ENCODE measurements around the gene LYSET. TPM values are rescaled to one million over a fixed set of nuclear protein-coding genes. Genes with fewer than 3 reads are reported as not detected.
"Not testable (repeated sequence)": the region's sequence is repeated elsewhere in the genome, so short reads cannot be mapped to it uniquely, and the experiment has no call there.

LYSET gene, protein sequence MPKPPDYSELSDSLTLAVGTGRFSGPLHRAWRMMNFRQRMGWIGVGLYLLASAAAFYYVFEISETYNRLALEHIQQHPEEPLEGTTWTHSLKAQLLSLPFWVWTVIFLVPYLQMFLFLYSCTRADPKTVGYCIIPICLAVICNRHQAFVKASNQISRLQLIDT
- 1 to 10 TPM; 7.4 to 8.3 TPM for total RNA-seq

DNA sequence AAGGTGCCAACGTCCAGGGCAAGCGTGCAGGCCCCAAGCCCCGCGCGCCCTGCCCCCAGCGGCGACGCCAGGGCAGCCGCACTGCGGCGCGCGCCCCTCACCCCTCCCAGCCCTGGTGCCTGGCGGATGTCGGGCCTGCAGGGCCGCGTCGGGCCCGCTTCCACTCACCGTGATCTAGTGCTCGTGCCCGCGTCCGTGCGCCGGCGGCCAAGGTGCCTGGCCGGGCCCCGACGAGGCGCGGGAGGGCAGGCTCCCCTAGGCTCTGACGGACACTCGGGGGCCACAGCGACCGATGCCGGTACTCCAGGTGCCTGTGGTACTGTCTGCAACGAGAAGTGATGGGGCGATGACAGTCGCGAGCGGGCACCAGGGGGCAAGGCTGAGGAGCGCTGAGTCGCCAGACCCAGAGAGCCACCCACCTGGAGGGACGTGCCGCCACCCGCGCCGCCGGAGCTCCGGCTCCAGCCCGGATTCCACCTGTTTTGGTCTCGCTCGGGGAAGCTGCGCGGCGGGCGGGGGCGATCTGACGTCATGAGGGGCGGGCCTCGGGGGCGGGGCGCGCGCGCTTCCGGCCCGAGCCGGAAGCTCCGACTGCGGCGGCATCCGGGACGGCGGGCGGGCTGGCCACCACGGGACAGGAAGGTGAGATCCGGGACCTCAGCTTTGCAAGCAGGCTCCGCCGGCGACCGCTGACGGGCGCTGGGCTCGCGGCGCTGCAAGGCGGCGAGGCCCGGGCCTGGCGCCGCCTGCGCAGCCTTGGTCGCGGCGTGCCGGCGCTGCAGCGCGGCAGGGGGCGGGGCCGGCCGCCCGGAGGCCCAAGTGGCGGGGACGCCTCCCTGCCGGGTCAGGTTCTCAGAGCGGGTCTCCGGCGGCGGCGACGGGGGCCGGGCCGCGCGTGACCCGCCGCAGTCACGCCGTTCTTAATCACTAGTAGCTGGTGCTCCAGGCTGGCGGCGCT, at the start of gene LYSET, which contains the start of gene MOAP1:
TSS of gene LYSET (plus strand) at position 927 of the 958 bp plus-strand sequence. CDS start 89 bp downstream, outside the sequence.
TSS of gene MOAP1 (minus strand) at position 507 of the 958 bp plus-strand sequence. CDS start 655 bp downstream, outside the sequence.
- Mint-ChIP-seq H3K4me1 (peaks cover 36% of the 10 kb centered on the region), H3K27me3 (no peaks in the 10 kb centered on the region), H3K27ac (peak within 1 kb of the TSS; percentile 80), H3K36me3 (ENCODE audit: low read depth) (peaks cover 25% of the 10 kb centered on the region), H3K9me3 (no peaks in the 10 kb centered on the region), H3K4me3 (peak within 1 kb of the TSS; percentile 94)
- POLR2A ChIA-PET = interaction anchor here (0.7 to 8.4 kb wide), 18 partner anchors 8 to 896 kb away, joined by 3 to 136 read pairs (median 4); partner anchors contain the start of genes DDX24, GOLGA5, GON7 and IFI27L1
- CTCF ChIA-PET = interaction anchor here (0.5 to 4.1 kb wide), 13 partner anchors 9 to 429 kb away, joined by 3 to 47 read pairs (median 4); partner anchors contain the start of genes GON7, ITPK1 and UBR7
- peak; percentile 94 for DNase-seq

DNA sequence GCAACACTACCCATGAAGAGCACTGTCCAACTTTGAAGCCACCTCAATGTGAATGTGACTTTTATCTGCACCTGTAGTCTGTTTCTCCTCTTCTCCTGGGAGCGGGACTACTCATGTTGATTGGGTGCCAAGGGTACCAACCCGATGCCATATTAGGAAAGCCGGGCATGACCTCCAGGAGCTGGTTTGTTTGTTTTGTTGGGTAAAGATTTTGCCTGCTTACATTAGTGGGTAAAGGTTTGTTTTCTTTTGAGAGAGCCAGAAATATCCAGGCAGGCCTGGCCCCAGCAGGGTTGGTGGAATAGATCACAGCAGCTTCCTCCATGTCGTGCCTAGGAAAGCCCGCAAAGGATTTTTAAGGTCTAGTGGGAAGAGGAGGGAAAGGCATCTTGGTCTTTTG, 49.7 kb upstream of the LYSET start:
- no peak overlapping the region for H3K4me3 Mint-ChIP-seq
- no peaks in the 10 kb centered on the region for H3K36me3 Mint-ChIP-seq (ENCODE audit: low read depth)
- POLR2A ChIA-PET = no interaction called here
- H3K9me3 Mint-ChIP-seq = no peaks in the 10 kb centered on the region
- H3K27ac Mint-ChIP-seq = no peak overlapping the region
- no peak for DNase-seq
- H3K4me1 Mint-ChIP-seq = peaks cover 4% of the 10 kb centered on the region
- CTCF ChIA-PET = interaction anchor here (2.1 kb wide), 1 partner anchor 22 kb away, joined by 8 read pairs; no protein-coding TSS in a partner anchor
- peaks cover 2% of the 10 kb centered on the region for H3K27me3 Mint-ChIP-seq

GRCh38 chr14:93136009-93136408, 49.1 kb upstream of the LYSET start:
- CTCF ChIA-PET = interaction anchor here (2.1 kb wide), 1 partner anchor 23 kb away, joined by 8 read pairs; no protein-coding TSS in a partner anchor
- Mint-ChIP-seq H3K9me3 (no peaks in the 10 kb centered on the region), H3K4me3 (no peak overlapping the region), H3K36me3 (ENCODE audit: low read depth) (no peaks in the 10 kb centered on the region), H3K27me3 (peaks cover 2% of the 10 kb centered on the region), H3K27ac (no peak overlapping the region), H3K4me1 (peaks cover 4% of the 10 kb centered on the region)
- no peak for DNase-seq
- POLR2A ChIA-PET = interaction anchor here (0.6 kb wide), 1 partner anchor 9 kb away, joined by 5 read pairs; no protein-coding TSS in a partner anchor

DNA sequence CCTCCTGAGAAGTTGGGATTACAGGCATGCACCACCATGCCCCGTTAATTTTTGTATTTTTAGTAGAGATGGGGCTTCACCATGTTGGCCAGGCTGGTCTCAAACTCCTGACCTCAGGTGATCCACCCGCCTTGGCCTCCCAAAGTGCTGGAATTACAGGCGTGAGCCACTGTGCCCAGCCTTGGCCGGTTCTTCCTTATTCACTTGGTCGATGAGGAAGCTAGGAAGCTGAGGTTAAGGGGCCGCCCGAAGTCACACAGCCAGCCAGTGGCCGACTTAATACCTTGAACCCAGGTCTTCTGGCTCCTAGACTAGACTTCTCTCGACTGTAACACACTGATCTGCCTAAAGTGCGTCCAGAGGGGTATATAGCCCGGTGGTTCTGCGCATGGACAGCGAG, 48.6 kb upstream of the LYSET start:
- H3K4me3 Mint-ChIP-seq; POLR2A ChIA-PET; H3K27me3 Mint-ChIP-seq; H3K27ac Mint-ChIP-seq; H3K36me3 Mint-ChIP-seq (ENCODE audit: low read depth); H3K4me1 Mint-ChIP-seq; DNase-seq; H3K9me3 Mint-ChIP-seq: not testable (repeated sequence)
- CTCF ChIA-PET = interaction anchor here (3.5 kb wide), 1 partner anchor 23 kb away, joined by 42 read pairs; no protein-coding TSS in a partner anchor

DNA sequence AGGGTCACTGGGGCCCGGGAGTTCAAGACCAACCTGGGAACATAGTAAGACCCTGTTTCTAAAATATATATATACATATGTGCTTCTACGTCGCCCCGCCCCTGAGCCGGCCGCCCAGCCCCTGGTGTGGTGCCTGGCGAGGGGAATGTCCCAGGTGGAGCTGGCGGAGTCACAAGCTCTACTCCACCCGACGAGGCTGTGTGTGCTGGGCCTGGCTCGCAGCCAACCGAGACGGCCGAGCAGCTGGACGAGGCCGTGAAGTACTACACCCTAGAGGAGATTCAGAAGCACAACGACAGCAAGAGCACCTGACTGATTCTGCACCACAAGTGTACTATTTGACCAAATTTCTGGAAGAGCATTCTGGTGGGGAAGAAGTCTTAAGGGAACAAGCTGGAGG, 47.3 kb upstream of the LYSET start:
- CTCF ChIA-PET = interaction anchor here (1.3 to 3.5 kb wide), 3 partner anchors 24 to 186 kb away, joined by 4 to 42 read pairs (median 10); no protein-coding TSS in a partner anchor
- peaks cover 4% of the 10 kb centered on the region for H3K4me1 Mint-ChIP-seq

GRCh38 chr14:93142854-93143652, 42.1 kb upstream of the LYSET start:
- Mint-ChIP-seq H3K9me3 (no peaks in the 10 kb centered on the region), H3K36me3 (ENCODE audit: low read depth) (no peaks in the 10 kb centered on the region), H3K27ac (no peak overlapping the region), H3K4me1 (peaks cover 11% of the 10 kb centered on the region), H3K4me3 (no peak overlapping the region), H3K27me3 (peaks cover 2% of the 10 kb centered on the region)
- DNase-seq = no peak
- ChIA-PET CTCF (interaction anchor here (0.8 kb wide), 1 partner anchor 30 kb away, joined by 3 read pairs; no protein-coding TSS in a partner anchor), POLR2A (no interaction called here)

More for the DNA sequence above, 47.3 kb upstream of the LYSET start:
- POLR2A ChIA-PET = no interaction called here
- DNase-seq = no peak
- no peaks in the 10 kb centered on the region for H3K36me3 Mint-ChIP-seq (ENCODE audit: low read depth)
- H3K4me3 Mint-ChIP-seq = no peak overlapping the region
- peaks cover 2% of the 10 kb centered on the region for H3K27me3 Mint-ChIP-seq
- H3K27ac Mint-ChIP-seq = no peak overlapping the region
- H3K9me3 Mint-ChIP-seq = no peaks in the 10 kb centered on the region

- DNase-seq = no peak
- Mint-ChIP-seq H3K9me3 (no peaks in the 10 kb centered on the region), H3K27me3 (no peaks in the 10 kb centered on the region), H3K27ac (peak overlapping the region; percentile 55), H3K4me3 (no peak overlapping the region), H3K36me3 (ENCODE audit: low read depth) (no peaks in the 10 kb centered on the region), H3K4me1 (peaks cover 19% of the 10 kb centered on the region)
- ChIA-PET CTCF (interaction anchor here (0.9 to 2.1 kb wide), 3 partner anchors 14 to 199 kb away, joined by 4 to 10 read pairs (median 7); no protein-coding TSS in a partner anchor), POLR2A (no interaction called here)
These were observed 39.0 kb upstream of the LYSET start for GRCh38 chr14:93146119-93146518.

DNA sequence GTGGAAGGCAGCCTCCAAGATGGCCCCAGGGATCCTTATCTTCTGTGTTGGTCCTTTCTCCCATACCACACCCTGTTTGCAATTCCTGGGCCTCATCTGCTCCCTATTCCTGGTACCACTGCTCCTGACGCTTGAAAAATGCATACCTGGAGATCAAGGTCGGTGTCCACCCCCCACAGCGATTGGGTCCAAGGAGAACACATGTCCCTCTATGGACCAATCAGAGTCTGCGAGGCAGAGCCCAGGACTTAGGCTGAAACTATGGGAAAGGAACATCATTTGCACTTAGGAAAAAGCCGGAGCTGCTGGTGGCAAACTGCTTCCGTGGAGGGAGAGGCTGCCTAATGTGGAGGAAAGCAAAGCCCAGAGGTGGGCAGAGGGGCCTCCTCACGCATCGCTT, 36.1 kb upstream of the LYSET start:
- H3K4me3 Mint-ChIP-seq = no peak overlapping the region
- no peaks in the 10 kb centered on the region for H3K36me3 Mint-ChIP-seq (ENCODE audit: low read depth)
- ChIA-PET POLR2A (no interaction called here), CTCF (no interaction called here)
- peaks cover 25% of the 10 kb centered on the region for H3K4me1 Mint-ChIP-seq
- H3K9me3 Mint-ChIP-seq = no peaks in the 10 kb centered on the region
- peaks cover 2% of the 10 kb centered on the region for H3K27me3 Mint-ChIP-seq
- H3K27ac Mint-ChIP-seq = no peak overlapping the region
- no peak for DNase-seq

GRCh38 chr14:93150227-93151208, 34.6 kb upstream of the LYSET start:
- H3K4me1 Mint-ChIP-seq = peaks cover 25% of the 10 kb centered on the region
- CTCF ChIA-PET = interaction anchor here (0.8 kb wide), 1 partner anchor 35 kb away, joined by 3 read pairs; no protein-coding TSS in a partner anchor
- POLR2A ChIA-PET = interaction anchor here (1.4 kb wide), 1 partner anchor 35 kb away, joined by 3 read pairs; the partner anchor contains the start of genes LYSET and MOAP1
- H3K36me3 Mint-ChIP-seq (ENCODE audit: low read depth) = no peaks in the 10 kb centered on the region
- peaks cover 2% of the 10 kb centered on the region for H3K27me3 Mint-ChIP-seq
- no peak overlapping the region for H3K4me3 Mint-ChIP-seq
- H3K27ac Mint-ChIP-seq = peak overlapping the region; percentile 40
- no peak for DNase-seq
- no peaks in the 10 kb centered on the region for H3K9me3 Mint-ChIP-seq

DNA sequence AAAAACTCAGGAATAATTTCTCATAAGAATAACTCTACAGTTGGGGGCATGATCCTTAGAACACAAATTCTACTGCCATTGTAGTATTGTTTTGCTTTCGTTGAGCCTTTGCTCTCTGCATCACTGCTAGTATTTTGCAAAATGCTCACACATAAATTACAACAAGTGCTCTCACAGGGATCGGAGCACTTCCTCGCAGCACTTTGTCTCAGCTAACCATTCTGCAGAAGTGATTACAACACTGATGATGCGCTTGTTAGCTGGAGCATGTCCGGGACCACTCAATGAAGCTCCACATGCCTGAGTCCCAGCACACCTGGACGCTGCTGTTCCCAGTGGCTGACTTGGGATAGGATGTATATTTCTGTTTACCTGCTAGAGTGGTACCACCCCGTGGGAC, 32.0 kb upstream of the LYSET start:
- Mint-ChIP-seq H3K4me1 (peaks cover 18% of the 10 kb centered on the region), H3K27me3 (peaks cover 3% of the 10 kb centered on the region), H3K4me3 (no peak overlapping the region), H3K27ac (no peak overlapping the region), H3K36me3 (ENCODE audit: low read depth) (no peaks in the 10 kb centered on the region), H3K9me3 (no peaks in the 10 kb centered on the region)
- DNase-seq = no peak
- CTCF ChIA-PET = no interaction called here
- POLR2A ChIA-PET = no interaction called here

DNA sequence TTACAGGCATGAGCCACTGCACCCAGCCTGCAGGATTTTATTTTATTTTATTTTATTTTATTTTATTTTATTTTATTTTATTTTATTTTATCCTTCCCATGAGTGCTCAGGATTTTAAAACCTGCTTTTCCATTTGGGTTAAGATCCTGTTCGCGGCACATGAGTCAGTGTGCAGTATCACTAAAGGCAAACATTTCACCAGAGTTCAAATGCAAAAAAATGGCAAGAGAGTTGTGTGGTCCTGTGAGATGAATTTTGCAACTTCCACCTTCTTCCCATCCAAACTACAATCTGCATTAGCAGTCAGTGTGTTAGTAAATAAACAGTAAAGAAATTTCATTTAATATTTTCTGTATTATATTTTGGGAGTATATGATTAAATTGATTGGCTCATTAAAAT, 29.4 kb upstream of the LYSET start:
- no peak for DNase-seq
- POLR2A ChIA-PET = no interaction called here
- H3K27ac Mint-ChIP-seq = no peak overlapping the region
- no peaks in the 10 kb centered on the region for H3K36me3 Mint-ChIP-seq (ENCODE audit: low read depth)
- CTCF ChIA-PET = no interaction called here
- no peaks in the 10 kb centered on the region for H3K9me3 Mint-ChIP-seq
- peaks cover 3% of the 10 kb centered on the region for H3K27me3 Mint-ChIP-seq
- no peak overlapping the region for H3K4me3 Mint-ChIP-seq
- H3K4me1 Mint-ChIP-seq = peaks cover 10% of the 10 kb centered on the region

Measured in activated CD4-positive, alpha-beta memory T cell treated with anti-CD3 and anti-CD28 coated beads, Interleukin-2, amount 10 ng/mL, durations not matched to agents 7 days and 5 days (primary cell).